ENCODE data around the gene GALNT14. TPM values are rescaled to one million over a fixed set of nuclear protein-coding genes. Genes with fewer than 3 reads are reported as not detected.

GALNT14 gene
- total RNA-seq, 1 experiment from 2014 or later, result 6.0 TPM

DNA sequence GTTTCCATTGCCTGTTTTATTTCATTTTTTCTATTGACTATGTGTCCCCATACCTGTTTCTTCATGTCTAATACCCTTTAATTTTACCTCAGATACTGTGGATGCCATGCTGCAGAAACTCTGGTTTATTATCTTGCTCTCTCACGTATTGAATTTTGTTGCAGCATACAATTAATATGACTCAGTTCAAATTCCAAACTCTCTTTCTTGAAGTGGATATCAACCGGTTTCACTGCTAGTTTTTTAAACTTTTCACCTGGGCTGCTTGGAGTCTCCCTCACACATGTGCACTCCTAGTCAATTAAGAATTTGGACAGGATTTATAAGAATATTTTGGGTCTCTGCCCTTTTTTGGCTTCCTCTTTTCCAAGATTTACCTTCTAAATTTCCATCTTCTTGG, 260.4 kb downstream of the GALNT14 start (continued):
- TF ChIP-seq, protein P1, sequence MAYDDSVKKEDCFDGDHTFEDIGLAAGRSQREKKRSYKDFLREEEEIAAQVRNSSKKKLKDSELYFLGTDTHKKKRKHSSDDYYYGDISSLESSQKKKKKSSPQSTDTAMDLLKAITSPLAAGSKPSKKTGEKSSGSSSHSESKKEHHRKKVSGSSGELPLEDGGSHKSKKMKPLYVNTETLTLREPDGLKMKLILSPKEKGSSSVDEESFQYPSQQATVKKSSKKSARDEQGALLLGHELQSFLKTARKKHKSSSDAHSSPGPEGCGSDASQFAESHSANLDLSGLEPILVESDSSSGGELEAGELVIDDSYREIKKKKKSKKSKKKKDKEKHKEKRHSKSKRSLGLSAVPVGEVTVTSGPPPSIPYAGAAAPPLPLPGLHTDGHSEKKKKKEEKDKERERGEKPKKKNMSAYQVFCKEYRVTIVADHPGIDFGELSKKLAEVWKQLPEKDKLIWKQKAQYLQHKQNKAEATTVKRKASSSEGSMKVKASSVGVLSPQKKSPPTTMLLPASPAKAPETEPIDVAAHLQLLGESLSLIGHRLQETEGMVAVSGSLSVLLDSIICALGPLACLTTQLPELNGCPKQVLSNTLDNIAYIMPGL (CRISPR knock-in tag; IDR thresholded peaks at IDR 0.05), result no peak
- TF ChIP-seq IRF2 (CRISPR knock-in tag; IDR thresholded peaks at IDR 0.05; ENCODE audit: borderline replicate concordance, low read depth), result no peak
- no peak for TF ChIP-seq MXD4 (CRISPR knock-in tag; IDR thresholded peaks at IDR 0.05; ENCODE audit: borderline replicate concordance)

DNA sequence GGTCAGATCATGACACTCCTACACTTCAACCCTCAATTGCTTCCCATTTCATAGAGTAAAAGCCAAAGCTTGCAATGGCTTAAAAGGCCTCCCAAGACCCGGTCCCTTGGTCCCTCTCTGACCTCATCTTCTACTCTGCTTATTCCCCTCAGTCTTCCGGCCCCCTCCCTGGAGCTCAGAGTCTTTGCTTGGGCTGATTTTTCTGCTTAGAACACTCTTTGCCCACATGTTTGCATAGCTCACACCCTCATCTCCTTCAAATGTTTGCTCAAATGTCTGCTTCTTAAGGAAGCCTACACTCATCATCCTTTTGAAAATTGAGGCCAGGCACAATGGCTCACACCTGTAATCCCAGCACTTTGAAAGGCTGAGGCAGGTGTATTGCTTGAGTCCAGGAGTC, 265.4 kb downstream of the GALNT14 start:
- TF ChIP-seq ZNF423 (CRISPR knock-in tag; IDR thresholded peaks at IDR 0.05), result no peak
- no peak for TF ChIP-seq ESRRA (CRISPR knock-in tag; IDR thresholded peaks at IDR 0.05; ENCODE audit: borderline replicate concordance)
- TF ChIP-seq, protein P2, sequence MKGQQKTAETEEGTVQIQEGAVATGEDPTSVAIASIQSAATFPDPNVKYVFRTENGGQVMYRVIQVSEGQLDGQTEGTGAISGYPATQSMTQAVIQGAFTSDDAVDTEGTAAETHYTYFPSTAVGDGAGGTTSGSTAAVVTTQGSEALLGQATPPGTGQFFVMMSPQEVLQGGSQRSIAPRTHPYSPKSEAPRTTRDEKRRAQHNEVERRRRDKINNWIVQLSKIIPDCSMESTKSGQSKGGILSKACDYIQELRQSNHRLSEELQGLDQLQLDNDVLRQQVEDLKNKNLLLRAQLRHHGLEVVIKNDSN (CRISPR knock-in tag; IDR thresholded peaks at IDR 0.05), result no peak
- no peak for TF ChIP-seq FOXP1 (CRISPR knock-in tag; IDR thresholded peaks at IDR 0.05; ENCODE audit: borderline replicate concordance)
- TF ChIP-seq RELA (CRISPR knock-in tag; IDR thresholded peaks at IDR 0.05; ENCODE audit: borderline replicate concordance), result no peak
- no peak for TF ChIP-seq KAT7 (CRISPR knock-in tag; IDR thresholded peaks at IDR 0.05; ENCODE audit: borderline replicate concordance)
- no peak for TF ChIP-seq EMX1 (CRISPR knock-in tag; IDR thresholded peaks at IDR 0.05)
- TF ChIP-seq SMAD3 (CRISPR knock-in tag; IDR thresholded peaks at IDR 0.05; ENCODE audit: borderline replicate concordance), result no peak
- no peak for TF ChIP-seq ZNF317 (CRISPR knock-in tag; IDR thresholded peaks at IDR 0.05; ENCODE audit: borderline replicate concordance, low read depth)
- TF ChIP-seq GRHL2 (CRISPR knock-in tag; IDR thresholded peaks at IDR 0.05; ENCODE audit: insufficient replicate concordance, severe bottlenecking), result no peak
- TF ChIP-seq ELF4 (CRISPR knock-in tag; IDR thresholded peaks at IDR 0.05; ENCODE audit: low read depth), result no peak
- no peak for TF ChIP-seq MXD4 (CRISPR knock-in tag; IDR thresholded peaks at IDR 0.05; ENCODE audit: borderline replicate concordance)
- TF ChIP-seq, protein P3, sequence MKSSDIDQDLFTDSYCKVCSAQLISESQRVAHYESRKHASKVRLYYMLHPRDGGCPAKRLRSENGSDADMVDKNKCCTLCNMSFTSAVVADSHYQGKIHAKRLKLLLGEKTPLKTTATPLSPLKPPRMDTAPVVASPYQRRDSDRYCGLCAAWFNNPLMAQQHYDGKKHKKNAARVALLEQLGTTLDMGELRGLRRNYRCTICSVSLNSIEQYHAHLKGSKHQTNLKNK (CRISPR knock-in tag; IDR thresholded peaks at IDR 0.05), result no peak
- TF ChIP-seq, protein P4, sequence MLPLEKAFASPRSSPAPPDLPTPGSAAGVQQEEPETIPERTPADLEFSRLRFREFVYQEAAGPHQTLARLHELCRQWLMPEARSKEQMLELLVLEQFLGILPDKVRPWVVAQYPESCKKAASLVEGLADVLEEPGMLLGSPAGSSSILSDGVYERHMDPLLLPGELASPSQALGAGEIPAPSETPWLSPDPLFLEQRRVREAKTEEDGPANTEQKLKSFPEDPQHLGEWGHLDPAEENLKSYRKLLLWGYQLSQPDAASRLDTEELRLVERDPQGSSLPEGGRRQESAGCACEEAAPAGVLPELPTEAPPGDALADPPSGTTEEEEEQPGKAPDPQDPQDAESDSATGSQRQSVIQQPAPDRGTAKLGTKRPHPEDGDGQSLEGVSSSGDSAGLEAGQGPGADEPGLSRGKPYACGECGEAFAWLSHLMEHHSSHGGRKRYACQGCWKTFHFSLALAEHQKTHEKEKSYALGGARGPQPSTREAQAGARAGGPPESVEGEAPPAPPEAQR (CRISPR knock-in tag; IDR thresholded peaks at IDR 0.05), result no peak
- ATAC-seq (no peak), DNase-seq (ENCODE audit: low spot score) (no peak)
- CTCF ChIA-PET, result interaction anchor here (1.0 to 1.8 kb wide), 5 partner anchors 10 to 161 kb away, joined by 3 to 8 read pairs (median 4); no protein-coding TSS in a partner anchor
- H3K36me3 Mint-ChIP-seq, result peaks cover 9% of the 10 kb centered on the region
- peaks cover 16% of the 10 kb centered on the region for H3K4me1 Mint-ChIP-seq
- POLR2A ChIA-PET, result no interaction called here
- H3K27ac Mint-ChIP-seq, result no peak overlapping the region; the same call in 1 of the 2 replicates
- H3K4me3 Mint-ChIP-seq, result no peak overlapping the region
- H3K9me3 Mint-ChIP-seq, result peaks cover 29% of the 10 kb centered on the region
- no peaks in the 10 kb centered on the region for H3K27me3 Mint-ChIP-seq (ENCODE audit: low read depth)

DNA sequence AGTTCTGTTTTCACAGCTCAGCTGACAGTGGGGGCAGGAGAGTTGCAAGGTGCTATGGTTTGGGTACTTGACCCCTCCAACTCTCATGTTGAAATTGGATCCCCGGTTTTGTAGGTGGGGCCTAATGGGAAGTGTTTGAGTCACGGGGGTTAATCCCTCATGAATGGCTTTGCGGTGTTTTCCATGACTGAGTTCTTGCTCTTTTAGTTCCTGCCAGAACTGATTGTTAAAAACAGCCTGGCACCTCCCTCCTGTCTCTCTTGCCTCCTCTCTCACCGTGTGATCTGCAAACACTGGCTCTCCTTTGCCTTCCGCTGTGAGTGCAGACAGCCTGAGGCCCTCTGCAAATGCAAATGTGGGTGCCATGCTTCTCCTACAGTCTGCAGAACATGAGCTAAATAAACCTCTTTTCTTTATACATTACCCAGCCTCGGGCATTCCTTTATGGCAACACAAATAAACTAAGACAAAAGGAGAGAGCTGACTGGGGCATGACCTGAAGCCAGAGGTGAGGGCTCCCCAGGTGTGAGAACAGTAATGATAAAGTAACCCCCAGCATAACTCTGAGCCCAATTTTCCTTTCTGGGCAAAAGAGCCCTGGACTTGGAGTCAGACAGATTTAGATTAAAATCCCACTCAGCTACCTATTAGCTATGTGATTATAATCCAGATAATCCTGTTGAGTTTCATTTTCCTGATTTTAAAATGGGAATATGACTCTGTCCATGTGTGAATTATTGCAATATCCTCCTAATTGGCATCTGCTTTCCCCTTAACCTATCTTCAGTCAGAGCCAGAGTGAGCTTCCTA, 266.1 kb downstream of the GALNT14 start:
- no peak for DNase-seq (ENCODE audit: low spot score)
- Mint-ChIP-seq H3K4me3 (no peak overlapping the region), H3K36me3 (peaks cover 9% of the 10 kb centered on the region), H3K27ac (peak overlapping the region; percentile 82), H3K27me3 (ENCODE audit: low read depth) (no peaks in the 10 kb centered on the region), H3K9me3 (peaks cover 29% of the 10 kb centered on the region), H3K4me1 (peaks cover 16% of the 10 kb centered on the region)
- CTCF ChIA-PET, result interaction anchor here (0.9 to 1.8 kb wide), 6 partner anchors 9 to 298 kb away, joined by 3 to 8 read pairs (median 4); no protein-coding TSS in a partner anchor
- peak; percentile 89 for ATAC-seq
- POLR2A ChIA-PET, result no interaction called here
- TF ChIP-seq ZNF423 (CRISPR knock-in tag; IDR thresholded peaks at IDR 0.05) (no peak), FOXK1 (CRISPR knock-in tag; IDR thresholded peaks at IDR 0.05) (no peak), ESRRA (CRISPR knock-in tag; IDR thresholded peaks at IDR 0.05; ENCODE audit: borderline replicate concordance) (no peak), ZNF671 (CRISPR knock-in tag; IDR thresholded peaks at IDR 0.05) (no peak), TEAD4 (CRISPR knock-in tag; IDR thresholded peaks at IDR 0.05) (no peak), NR3C1 (CRISPR knock-in tag; conservative IDR thresholded peaks at IDR 0.05; ENCODE audit: low read depth) (no peak)
- TF ChIP-seq, protein P5, sequence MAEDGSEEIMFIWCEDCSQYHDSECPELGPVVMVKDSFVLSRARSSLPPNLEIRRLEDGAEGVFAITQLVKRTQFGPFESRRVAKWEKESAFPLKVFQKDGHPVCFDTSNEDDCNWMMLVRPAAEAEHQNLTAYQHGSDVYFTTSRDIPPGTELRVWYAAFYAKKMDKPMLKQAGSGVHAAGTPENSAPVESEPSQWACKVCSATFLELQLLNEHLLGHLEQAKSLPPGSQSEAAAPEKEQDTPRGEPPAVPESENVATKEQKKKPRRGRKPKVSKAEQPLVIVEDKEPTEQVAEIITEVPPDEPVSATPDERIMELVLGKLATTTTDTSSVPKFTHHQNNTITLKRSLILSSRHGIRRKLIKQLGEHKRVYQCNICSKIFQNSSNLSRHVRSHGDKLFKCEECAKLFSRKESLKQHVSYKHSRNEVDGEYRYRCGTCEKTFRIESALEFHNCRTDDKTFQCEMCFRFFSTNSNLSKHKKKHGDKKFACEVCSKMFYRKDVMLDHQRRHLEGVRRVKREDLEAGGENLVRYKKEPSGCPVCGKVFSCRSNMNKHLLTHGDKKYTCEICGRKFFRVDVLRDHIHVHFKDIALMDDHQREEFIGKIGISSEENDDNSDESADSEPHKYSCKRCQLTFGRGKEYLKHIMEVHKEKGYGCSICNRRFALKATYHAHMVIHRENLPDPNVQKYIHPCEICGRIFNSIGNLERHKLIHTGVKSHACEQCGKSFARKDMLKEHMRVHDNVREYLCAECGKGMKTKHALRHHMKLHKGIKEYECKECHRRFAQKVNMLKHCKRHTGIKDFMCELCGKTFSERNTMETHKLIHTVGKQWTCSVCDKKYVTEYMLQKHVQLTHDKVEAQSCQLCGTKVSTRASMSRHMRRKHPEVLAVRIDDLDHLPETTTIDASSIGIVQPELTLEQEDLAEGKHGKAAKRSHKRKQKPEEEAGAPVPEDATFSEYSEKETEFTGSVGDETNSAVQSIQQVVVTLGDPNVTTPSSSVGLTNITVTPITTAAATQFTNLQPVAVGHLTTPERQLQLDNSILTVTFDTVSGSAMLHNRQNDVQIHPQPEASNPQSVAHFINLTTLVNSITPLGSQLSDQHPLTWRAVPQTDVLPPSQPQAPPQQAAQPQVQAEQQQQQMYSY (CRISPR knock-in tag; IDR thresholded peaks at IDR 0.05), result no peak
- TF ChIP-seq, protein P6, sequence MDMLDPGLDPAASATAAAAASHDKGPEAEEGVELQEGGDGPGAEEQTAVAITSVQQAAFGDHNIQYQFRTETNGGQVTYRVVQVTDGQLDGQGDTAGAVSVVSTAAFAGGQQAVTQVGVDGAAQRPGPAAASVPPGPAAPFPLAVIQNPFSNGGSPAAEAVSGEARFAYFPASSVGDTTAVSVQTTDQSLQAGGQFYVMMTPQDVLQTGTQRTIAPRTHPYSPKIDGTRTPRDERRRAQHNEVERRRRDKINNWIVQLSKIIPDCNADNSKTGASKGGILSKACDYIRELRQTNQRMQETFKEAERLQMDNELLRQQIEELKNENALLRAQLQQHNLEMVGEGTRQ (CRISPR knock-in tag; IDR thresholded peaks at IDR 0.05), result no peak
